GM21529 (cell line): ENCODE measurements around the gene MUS81.
"Not testable (repeated sequence)": the region's sequence is repeated elsewhere in the genome, so short reads cannot be mapped to it uniquely, and the experiment has no call there.

Experiments used
- ATAC-seq: cut with Tn5 transposase; IDR thresholded peaks from one replicate; pipeline ENCODE4 v1.9.1; 2021; ENCODE audit not compliant: unreplicated experiment

The MUS81 gene

GRCh38 chr11:65860278-65861164 lies at the start of gene MUS81:
Gene MUS81, plus strand, starts transcription at chr11:65860433. Its CDS starts 321 bp downstream, at chr11:65860754.
- ATAC-seq: peak; percentile 31

GRCh38 chr11:65811764-65812475 lies 48.3 kb upstream of the MUS81 start:
- no peak for ATAC-seq

GRCh38 chr11:65814131-65814985 lies 45.9 kb upstream of the MUS81 start:
- no peak for ATAC-seq

GRCh38 chr11:65814986-65815565 lies 45.2 kb upstream of the MUS81 start:
- ATAC-seq: no peak

- ATAC-seq: no peak
These were observed 43.5 kb upstream of the MUS81 start for GRCh38 chr11:65816696-65817095.

GRCh38 chr11:65817312-65817834 lies 42.9 kb upstream of the MUS81 start:
- ATAC-seq: no peak

- peak; percentile 76 for ATAC-seq
These were observed 42.2 kb upstream of the MUS81 start for GRCh38 chr11:65817835-65818680.

GRCh38 chr11:65821107-65821506 lies 39.1 kb upstream of the MUS81 start:
- ATAC-seq: no peak

- no peak for ATAC-seq
These were observed 37.3 kb upstream of the MUS81 start for GRCh38 chr11:65822776-65823528.

- no peak for ATAC-seq
These were observed 33.1 kb upstream of the MUS81 start for GRCh38 chr11:65826984-65827735.

- ATAC-seq: no peak
These were observed 30.8 kb upstream of the MUS81 start for GRCh38 chr11:65829459-65829858.

- not testable (repeated sequence) for ATAC-seq
These were observed 28.0 kb upstream of the MUS81 start for GRCh38 chr11:65832231-65832630.

- ATAC-seq: peak; percentile 89
These were observed 26.8 kb upstream of the MUS81 start, which contains the start of gene SNX32 for GRCh38 chr11:65833297-65834030. Gene SNX32, plus strand, starts transcription at chr11:65833963. Its CDS starts 103 bp downstream, at chr11:65834066.

- ATAC-seq: no peak
These were observed 26.0 kb upstream of the MUS81 start for GRCh38 chr11:65834202-65834601.

GRCh38 chr11:65842144-65842543 lies 18.1 kb upstream of the MUS81 start:
- no peak for ATAC-seq

- ATAC-seq: no peak
These were observed 16.4 kb upstream of the MUS81 start for GRCh38 chr11:65843811-65844210.

- ATAC-seq: no peak
These were observed 15.9 kb upstream of the MUS81 start for GRCh38 chr11:65844231-65844872.
